Mucosa of rectum (tissue), 2 donors: ENCODE measurements around the gene TNFAIP8L1.
A peak's percentile ranks its signal among the peaks of the same experiment; 100 is the strongest.

Source experiments
- H3K27ac ChIP-seq, 2 donors: one replicate each; pipeline ENCODE4 v1.7.0; 2013; ENCODE audit warnings: inconsistent platforms in 2 of 2, low read depth in 2 of 2, low read length in 2 of 2
- H3K27me3 ChIP-seq, 2 donors: one replicate each; pipeline ENCODE4 v1.7.0; 2013; ENCODE audit warnings: low read length in 2 of 2; ENCODE audit not compliant: control insufficient read depth in 2 of 2, insufficient read depth in 2 of 2
- H3K36me3 ChIP-seq, 2 donors: one replicate each; pipeline ENCODE4 v1.7.0; 2013; ENCODE audit warnings: low read length in 2 of 2; ENCODE audit not compliant: control insufficient read depth in 2 of 2, insufficient read depth in 2 of 2
- H3K4me1 ChIP-seq, 2 donors: one replicate each; pipeline ENCODE4 v1.7.0; 2013; ENCODE audit warnings: low read length in 2 of 2, mild to moderate bottlenecking in 1 of 2; ENCODE audit not compliant: control insufficient read depth in 2 of 2, insufficient read depth in 2 of 2
- H3K4me3 ChIP-seq, 2 donors: one replicate each; pipeline ENCODE4 v1.7.0; 2013; ENCODE audit warnings: low read length in 2 of 2
- H3K9ac ChIP-seq, 2 donors: one replicate each; pipeline ENCODE4 v1.7.0; 2013; ENCODE audit warnings: low read length in 2 of 2, low read depth in 1 of 2, mild to moderate bottlenecking in 1 of 2
- H3K9me3 ChIP-seq, 2 donors: one replicate each; pipeline ENCODE4 v1.7.0; 2013; ENCODE audit warnings: low read length in 2 of 2; ENCODE audit not compliant: control insufficient read depth in 2 of 2
- donor health status: healthy.
- donor health status: Normal muscosa, but diverticular disease.

Gene TNFAIP8L1

DNA sequence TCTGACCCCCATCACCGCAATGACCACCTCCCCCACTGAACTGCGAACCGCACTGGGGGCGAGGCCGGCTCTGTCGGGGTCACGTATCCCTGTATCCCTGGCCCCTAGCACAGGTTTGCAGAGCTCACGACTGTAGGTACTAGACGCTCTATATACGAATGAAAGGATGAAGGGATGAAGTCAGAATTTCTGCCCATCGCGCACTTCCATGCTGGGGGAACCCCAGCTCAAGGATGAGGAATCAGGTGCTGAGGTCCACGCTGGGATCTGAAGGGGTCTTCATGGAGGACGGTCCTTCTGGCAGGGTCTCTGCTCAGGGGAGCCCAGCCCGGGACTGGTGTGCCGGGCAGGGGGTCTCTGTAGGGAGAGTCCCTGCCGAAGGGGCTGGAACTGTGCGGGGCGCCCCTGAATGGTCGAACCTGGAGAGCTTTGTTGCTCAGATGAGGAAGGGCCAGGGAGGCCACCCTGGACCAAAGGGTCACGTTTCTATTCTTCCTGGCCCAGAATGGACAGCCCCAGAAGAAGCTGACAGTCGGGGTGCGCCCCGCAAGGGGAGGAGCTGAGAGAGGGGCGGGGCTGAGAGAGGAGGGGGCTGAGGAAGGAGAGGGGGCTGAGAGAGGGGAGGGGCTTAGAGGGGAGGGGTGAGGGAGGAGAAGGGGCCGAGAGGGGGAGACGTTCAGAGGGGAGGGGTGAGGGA, 41.9 kb upstream of the TNFAIP8L1 start:
- Histone ChIP-seq H3K4me1 (no peaks in the 10 kb centered on the region), H3K27me3 (peaks cover 18 to 21% of the 10 kb centered on the region in 2 donors)

DNA sequence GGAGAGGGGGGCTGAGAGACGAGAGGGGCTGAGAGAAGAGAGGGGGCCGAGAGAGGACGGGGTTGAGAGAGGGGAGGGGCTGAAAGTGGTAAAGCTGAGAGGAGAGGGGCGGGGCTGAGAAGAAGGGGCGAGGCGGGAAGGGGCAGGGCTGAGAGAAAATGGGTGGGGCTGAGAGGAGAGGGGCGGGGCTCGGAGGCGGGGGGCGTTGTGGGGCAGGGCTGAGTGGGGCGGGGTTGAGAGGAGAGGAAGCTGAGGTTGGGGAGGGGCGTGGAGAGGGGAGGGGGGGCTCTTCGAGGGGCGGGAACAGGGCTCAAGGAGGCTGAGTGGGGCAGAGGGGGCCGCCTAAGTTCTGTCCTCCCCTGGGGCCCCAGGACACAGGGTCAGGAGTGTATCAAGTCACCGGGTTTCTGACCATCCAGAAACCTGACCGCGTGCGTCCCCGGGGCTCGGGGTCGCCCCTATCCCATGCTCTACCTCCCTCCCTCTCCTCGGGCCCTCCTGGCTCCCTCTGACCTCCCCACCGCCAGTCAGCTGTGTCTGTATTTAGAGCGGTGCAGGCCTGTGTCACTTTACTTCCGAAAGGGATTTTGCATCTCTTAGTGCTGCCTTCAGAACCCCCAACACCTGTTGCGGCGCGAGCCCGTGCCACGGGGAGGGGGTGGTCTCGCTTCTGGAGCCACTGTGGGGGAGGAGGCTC, 41.2 kb upstream of the TNFAIP8L1 start:
- H3K9ac ChIP-seq = no peak overlapping the region
- H3K36me3 ChIP-seq = no peaks in the 10 kb centered on the region
- no peaks in the 10 kb centered on the region for H3K9me3 ChIP-seq
- peaks cover 14 to 20% of the 10 kb centered on the region in 2 donors for H3K27me3 ChIP-seq
- H3K4me3 ChIP-seq = peak overlapping the region in 1 of 2 donors; percentile 44
- no peak overlapping the region for H3K27ac ChIP-seq
- H3K4me1 ChIP-seq = no peaks in the 10 kb centered on the region

More for the DNA sequence above, 41.9 kb upstream of the TNFAIP8L1 start:
- no peak overlapping the region for H3K27ac ChIP-seq
- no peaks in the 10 kb centered on the region for H3K9me3 ChIP-seq
- no peak overlapping the region for H3K4me3 ChIP-seq
- H3K36me3 ChIP-seq = no peaks in the 10 kb centered on the region
- no peak overlapping the region for H3K9ac ChIP-seq

GRCh38 chr19:4598712-4599111, 40.6 kb upstream of the TNFAIP8L1 start:
- Histone ChIP-seq H3K9me3 (no peaks in the 10 kb centered on the region), H3K27ac (no peak overlapping the region), H3K36me3 (no peaks in the 10 kb centered on the region), H3K4me3 (no peak overlapping the region), H3K27me3 (peaks cover 14 to 20% of the 10 kb centered on the region in 2 donors), H3K4me1 (no peaks in the 10 kb centered on the region), H3K9ac (no peak overlapping the region)

- no peaks in the 10 kb centered on the region for H3K9me3 ChIP-seq
- H3K9ac ChIP-seq = no peak overlapping the region
- H3K27ac ChIP-seq = no peak overlapping the region
- H3K4me1 ChIP-seq = no peaks in the 10 kb centered on the region
- peaks cover 14 to 15% of the 10 kb centered on the region in 2 donors for H3K27me3 ChIP-seq
- H3K36me3 ChIP-seq = no peaks in the 10 kb centered on the region
- H3K4me3 ChIP-seq = no peak overlapping the region
Observed at GRCh38 chr19:4600082-4600481, 39.2 kb upstream of the TNFAIP8L1 start.

DNA sequence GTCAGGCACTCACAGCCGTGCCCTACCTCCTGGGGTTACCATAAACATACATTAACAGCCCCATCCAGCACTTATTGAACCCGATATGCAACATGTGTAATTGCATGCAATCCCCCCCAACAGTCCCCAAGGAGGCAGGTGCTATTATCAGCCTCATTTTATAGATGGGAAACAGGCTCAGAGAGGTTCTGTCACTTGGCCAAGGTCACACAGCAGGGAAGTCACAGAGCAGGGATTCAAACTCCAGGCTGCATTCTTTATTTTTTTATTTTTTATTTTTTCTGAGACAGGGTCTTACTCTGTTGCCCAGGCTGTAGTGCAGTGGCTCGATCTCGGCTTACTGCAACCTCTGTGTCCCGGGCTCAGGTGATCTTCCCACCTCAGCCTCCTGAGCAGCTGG, 38.4 kb upstream of the TNFAIP8L1 start:
- H3K27ac ChIP-seq = no peak overlapping the region
- H3K36me3 ChIP-seq = no peaks in the 10 kb centered on the region
- H3K4me3 ChIP-seq = no peak overlapping the region
- no peak overlapping the region for H3K9ac ChIP-seq
- H3K27me3 ChIP-seq = peaks cover 14 to 15% of the 10 kb centered on the region in 2 donors
- H3K9me3 ChIP-seq = no peaks in the 10 kb centered on the region
- no peaks in the 10 kb centered on the region for H3K4me1 ChIP-seq

DNA sequence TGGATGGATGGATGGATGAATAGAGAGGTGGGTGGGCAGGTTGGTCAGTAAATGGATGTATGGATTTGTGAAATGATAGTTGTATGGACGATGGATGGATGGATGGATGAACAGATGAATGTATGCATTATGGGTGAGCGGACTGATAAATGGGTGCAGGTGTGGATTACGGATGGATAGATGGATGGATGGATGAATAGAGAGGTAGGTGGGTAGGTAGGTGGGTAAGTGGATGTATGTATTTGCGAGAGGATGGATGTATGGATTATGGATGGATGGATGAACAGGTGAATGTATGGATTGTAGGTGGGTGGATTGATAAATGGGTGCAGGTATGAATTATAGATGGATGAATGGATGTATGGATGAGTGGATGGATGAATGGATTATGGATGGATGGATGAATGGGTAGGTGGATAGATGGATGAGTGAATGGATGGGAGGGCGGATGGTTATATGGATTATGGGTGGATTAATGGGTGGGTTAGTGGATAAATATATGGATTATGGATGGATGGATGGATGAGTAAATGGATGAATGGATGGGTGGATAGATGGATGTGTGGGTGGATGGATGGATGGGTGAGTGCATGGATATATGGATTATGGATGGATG, 37.0 kb upstream of the TNFAIP8L1 start:
- peaks cover 11 to 14% of the 10 kb centered on the region in 2 donors for H3K27me3 ChIP-seq
- no peak overlapping the region for H3K9ac ChIP-seq
- H3K4me3 ChIP-seq = no peak overlapping the region
- no peaks in the 10 kb centered on the region for H3K4me1 ChIP-seq
- no peaks in the 10 kb centered on the region for H3K9me3 ChIP-seq
- H3K27ac ChIP-seq = no peak overlapping the region
- H3K36me3 ChIP-seq = no peaks in the 10 kb centered on the region

DNA sequence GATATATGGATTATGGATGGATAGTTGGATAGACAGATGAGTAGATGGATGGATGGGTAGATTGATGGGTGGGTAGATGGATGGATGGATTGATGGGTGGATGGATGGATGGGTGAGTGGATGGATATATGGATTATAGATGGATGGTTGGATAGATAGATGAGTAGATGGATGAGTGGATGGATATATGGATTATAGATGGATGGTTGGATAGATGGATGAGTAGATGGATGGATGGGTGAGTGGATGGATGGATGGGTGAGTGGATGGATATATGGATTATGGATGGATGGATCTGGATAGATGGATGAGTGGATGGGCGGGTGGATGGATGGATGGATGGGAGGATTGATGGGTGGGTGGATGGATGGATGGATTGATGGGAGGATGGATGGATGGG, 36.4 kb upstream of the TNFAIP8L1 start:
- H3K4me3 ChIP-seq = no peak overlapping the region
- H3K9me3 ChIP-seq = no peaks in the 10 kb centered on the region
- H3K27ac ChIP-seq = no peak overlapping the region
- H3K9ac ChIP-seq = no peak overlapping the region
- H3K27me3 ChIP-seq = peaks cover 11 to 13% of the 10 kb centered on the region in 2 donors
- no peaks in the 10 kb centered on the region for H3K36me3 ChIP-seq
- H3K4me1 ChIP-seq = no peaks in the 10 kb centered on the region

GRCh38 chr19:4604912-4605311, 34.4 kb upstream of the TNFAIP8L1 start:
- Histone ChIP-seq H3K27me3 (peaks cover 8% of the 10 kb centered on the region in 2 donors), H3K4me1 (no peaks in the 10 kb centered on the region)

GRCh38 chr19:4606181-4606580, 33.1 kb upstream of the TNFAIP8L1 start:
- Histone ChIP-seq H3K27me3 (peaks cover 4 to 8% of the 10 kb centered on the region in 2 donors), H3K4me3 (no peak overlapping the region), H3K27ac (no peak overlapping the region), H3K36me3 (no peaks in the 10 kb centered on the region), H3K9ac (no peak overlapping the region), H3K9me3 (no peaks in the 10 kb centered on the region), H3K4me1 (no peaks in the 10 kb centered on the region)

More at GRCh38 chr19:4604912-4605311, 34.4 kb upstream of the TNFAIP8L1 start:
- no peaks in the 10 kb centered on the region for H3K36me3 ChIP-seq
- H3K9ac ChIP-seq = no peak overlapping the region
- no peak overlapping the region for H3K27ac ChIP-seq
- no peaks in the 10 kb centered on the region for H3K9me3 ChIP-seq
- no peak overlapping the region for H3K4me3 ChIP-seq
